ENCODE data around the gene CLUH. TPM values are rescaled to one million over a fixed set of nuclear protein-coding genes. Genes with fewer than 3 reads are reported as not detected.
A peak's percentile ranks its signal among the peaks of the same experiment; 100 is the strongest.

The CLUH gene
- total RNA-seq, 1 experiment from 2014 or later = 80.4 TPM

- Mint-ChIP-seq H3K36me3 (ENCODE audit: insufficient read depth, unreplicated experiment) (peaks cover 15% of the 10 kb centered on the region), H3K27ac (ENCODE audit: low read depth, unreplicated experiment) (peak overlapping the region; percentile 94), H3K27me3 (ENCODE audit: insufficient read depth, unreplicated experiment) (no peaks in the 10 kb centered on the region), H3K9me3 (ENCODE audit: unreplicated experiment) (no peaks in the 10 kb centered on the region), H3K4me1 (ENCODE audit: insufficient read depth, unreplicated experiment) (peaks cover 34% of the 10 kb centered on the region), H3K4me3 (ENCODE audit: unreplicated experiment) (peak overlapping the region; percentile 92)
- ChIA-PET CTCF (interaction anchor here (0.6 to 0.7 kb wide), 4 partner anchors 63 to 378 kb away, joined by 4 to 5 read pairs (median 4); no protein-coding TSS in a partner anchor), POLR2A (interaction anchor here (0.6 to 2.5 kb wide), 20 partner anchors 10 to 717 kb away, joined by 3 to 15 read pairs (median 4); partner anchors contain the start of genes METTL16, MNT and PAFAH1B1)
- peak; percentile 21 for DNase-seq (ENCODE audit: unreplicated experiment)
- no peak for TF ChIP-seq CTCF (IDR thresholded peaks at IDR 0.05; ENCODE audit: unreplicated experiment)
- intact Hi-C loops (cut with micrococcal nuclease) = no loop called here
- BruUV-seq (replicated peaks) = TSS peak; percentile 60
Measured at GRCh38 chr17:2710071-2710802, 1.3 kb downstream of the CLUH start.

- CTCF ChIA-PET = interaction anchor here (0.5 to 0.7 kb wide), 3 partner anchors 327 to 924 kb away, joined by 3 to 5 read pairs (median 3); no protein-coding TSS in a partner anchor
- Mint-ChIP-seq H3K36me3 (ENCODE audit: insufficient read depth, unreplicated experiment) (peaks cover 15% of the 10 kb centered on the region), H3K27me3 (ENCODE audit: insufficient read depth, unreplicated experiment) (no peaks in the 10 kb centered on the region), H3K4me3 (ENCODE audit: unreplicated experiment) (peak overlapping the region; percentile 92), H3K9me3 (ENCODE audit: unreplicated experiment) (no peaks in the 10 kb centered on the region), H3K4me1 (ENCODE audit: insufficient read depth, unreplicated experiment) (peaks cover 38% of the 10 kb centered on the region), H3K27ac (ENCODE audit: low read depth, unreplicated experiment) (peak overlapping the region; percentile 94)
- intact Hi-C loops (cut with micrococcal nuclease) = no loop called here
- POLR2A ChIA-PET = interaction anchor here (0.6 to 2.5 kb wide), 7 partner anchors 23 to 1129 kb away, joined by 3 to 15 read pairs (median 4); partner anchors contain the start of genes METTL16 and MNT
- DNase-seq (ENCODE audit: unreplicated experiment) = peak; percentile 73
- BruUV-seq (replicated peaks) = no TSS peak
- no peak for TF ChIP-seq CTCF (IDR thresholded peaks at IDR 0.05; ENCODE audit: unreplicated experiment)
Measured at GRCh38 chr17:2709183-2709661, 2.3 kb downstream of the CLUH start.

- POLR2A ChIA-PET = interaction anchor here (1.0 to 2.5 kb wide), 2 partner anchors 198 to 309 kb away, joined by 3 to 15 read pairs; partner anchors contain the start of gene METTL16
- Mint-ChIP-seq H3K9me3 (ENCODE audit: unreplicated experiment) (no peaks in the 10 kb centered on the region), H3K4me3 (ENCODE audit: unreplicated experiment) (peak overlapping the region; percentile 92), H3K36me3 (ENCODE audit: insufficient read depth, unreplicated experiment) (peaks cover 15% of the 10 kb centered on the region), H3K27me3 (ENCODE audit: insufficient read depth, unreplicated experiment) (no peaks in the 10 kb centered on the region), H3K27ac (ENCODE audit: low read depth, unreplicated experiment) (peak overlapping the region; percentile 94), H3K4me1 (ENCODE audit: insufficient read depth, unreplicated experiment) (peaks cover 38% of the 10 kb centered on the region)
- intact Hi-C loops (cut with micrococcal nuclease) = no loop called here
- CTCF ChIA-PET = interaction anchor here (0.6 kb wide), 1 partner anchor 1350 kb away, joined by 3 read pairs; no protein-coding TSS in a partner anchor
- no peak for DNase-seq (ENCODE audit: unreplicated experiment)
- no peak for TF ChIP-seq CTCF (IDR thresholded peaks at IDR 0.05; ENCODE audit: unreplicated experiment)
- no TSS peak for BruUV-seq (replicated peaks)
Measured at GRCh38 chr17:2708585-2709182, 2.9 kb downstream of the CLUH start.
